DND-41 (cell line): ENCODE data around the gene PTPRN2.

Source experiments
- ATAC-seq: fragments of 200-7000 bp; cut with Tn5 transposase; 3 replicates; pipeline ENCODE4 v1.9.1; 2021; ENCODE audit warnings: low read depth; ENCODE audit not compliant: insufficient read depth
- DNase-seq: peaks from one replicate; pipeline ENCODE4 v3.0.0-alpha.2; 2020
- H2AFZ ChIP-seq: 2 replicates; pipeline ENCODE4 v1.6.0; 2012; ENCODE audit warnings: low read depth, low read length
- H3K27ac ChIP-seq: 2 replicates; pipeline ENCODE4 v1.5.1; 2012; ENCODE audit warnings: low read length, inconsistent platforms
- H3K27me3 ChIP-seq: fragments of 200-600 bp; sonication (generic); 2 replicates; pipeline ENCODE4 v1.6.0; 2012; ENCODE audit warnings: low read length, mild to moderate bottlenecking, inconsistent platforms; ENCODE audit not compliant: insufficient read depth, poor library complexity
- H3K36me3 ChIP-seq: 2 replicates; pipeline ENCODE4 v1.5.1; 2012; ENCODE audit warnings: low read length, inconsistent platforms; ENCODE audit not compliant: insufficient read depth
- H3K4me1 ChIP-seq: 2 replicates; pipeline ENCODE4 v1.5.1; 2012; ENCODE audit warnings: mild to moderate bottlenecking, low read length; ENCODE audit not compliant: insufficient read depth
- H3K4me2 ChIP-seq: 2 replicates; pipeline ENCODE4 v1.6.0; 2012; ENCODE audit warnings: mild to moderate bottlenecking, moderate library complexity, low read length, inconsistent platforms; ENCODE audit not compliant: insufficient read depth
- H3K4me3 ChIP-seq, 2 experiments: fragments of 200-600 bp in 1 of 2; shearing (Covaris generic) in 1 of 2; 2 replicates each; pipeline ENCODE4 v1.5.1; 2012 to 2016; ENCODE audit warnings: inconsistent platforms in 2 of 2, low read length in 2 of 2, mild to moderate bottlenecking in 2 of 2, low read depth in 1 of 2, moderate library complexity in 1 of 2
- H3K79me2 ChIP-seq: 2 replicates; pipeline ENCODE4 v1.6.0; 2012; ENCODE audit warnings: low read length, inconsistent platforms; ENCODE audit not compliant: insufficient read depth
- H3K9ac ChIP-seq: 2 replicates; pipeline ENCODE4 v1.6.0; 2012; ENCODE audit warnings: low read depth, mild to moderate bottlenecking, inconsistent platforms, low read length, moderate library complexity
- H3K9me3 ChIP-seq: 2 replicates; pipeline ENCODE4 v1.5.1; 2012; ENCODE audit warnings: low read length, moderate library complexity, mild to moderate bottlenecking, inconsistent platforms; ENCODE audit not compliant: insufficient read depth, severe bottlenecking
- H4K20me1 ChIP-seq: 2 replicates; pipeline ENCODE4 v1.6.0; 2012; ENCODE audit warnings: low read length; ENCODE audit not compliant: insufficient read depth
- EZH2 ChIP-seq: IDR thresholded peaks from 3 replicates; pipeline ENCODE4 v1.6.1; 2012; ENCODE audit warnings: borderline replicate concordance, low read depth, mild to moderate bottlenecking, moderate library complexity, low read length, inconsistent platforms; ENCODE audit not compliant: severe bottlenecking
- TF ChIP-seq, protein P1 (sequence below): IDR thresholded peaks from 2 replicates; pipeline ENCODE4 v1.5.1; 2012; ENCODE audit warnings: borderline replicate concordance, low read length, moderate library complexity, mild to moderate bottlenecking; ENCODE audit not compliant: poor library complexity, severe bottlenecking; ENCODE audit errors: extremely low read depth

The PTPRN2 gene

DNA sequence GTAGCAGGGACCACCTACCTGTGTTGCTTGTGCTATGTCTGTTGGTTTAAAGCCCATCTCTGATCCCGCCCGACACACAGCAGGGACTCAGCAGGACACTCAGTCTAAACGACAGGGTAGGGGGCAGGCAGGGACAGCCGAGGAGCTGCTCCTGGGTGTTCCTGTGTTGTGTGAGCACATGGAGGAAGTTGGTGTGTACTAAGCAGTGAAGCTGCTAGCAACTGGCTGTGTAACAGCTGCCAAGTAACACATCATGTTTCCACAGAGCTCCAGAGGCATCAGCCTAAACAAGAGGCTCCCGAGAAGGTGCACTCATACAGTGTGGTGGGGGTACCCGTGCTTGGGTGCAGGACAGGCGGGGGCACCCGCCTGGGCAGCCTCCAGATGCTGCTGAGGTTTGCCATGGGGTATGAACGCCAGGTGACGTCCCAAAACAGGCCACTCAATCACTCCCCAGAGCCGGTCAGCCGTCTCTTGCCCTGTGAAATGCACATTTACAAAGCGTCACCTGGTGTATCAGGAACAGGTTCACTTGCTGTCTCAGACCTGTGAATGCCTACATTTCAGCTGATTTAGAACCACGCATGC, 59.6 kb downstream of the PTPRN2 start:
- ATAC-seq, result no peak
- no peaks in the 10 kb centered on the region for H4K20me1 ChIP-seq
- no peak overlapping the region for H3K4me3 ChIP-seq
- H3K27ac ChIP-seq, result no peak overlapping the region
- H3K9ac ChIP-seq, result no peak overlapping the region
- TF ChIP-seq, protein P1, sequence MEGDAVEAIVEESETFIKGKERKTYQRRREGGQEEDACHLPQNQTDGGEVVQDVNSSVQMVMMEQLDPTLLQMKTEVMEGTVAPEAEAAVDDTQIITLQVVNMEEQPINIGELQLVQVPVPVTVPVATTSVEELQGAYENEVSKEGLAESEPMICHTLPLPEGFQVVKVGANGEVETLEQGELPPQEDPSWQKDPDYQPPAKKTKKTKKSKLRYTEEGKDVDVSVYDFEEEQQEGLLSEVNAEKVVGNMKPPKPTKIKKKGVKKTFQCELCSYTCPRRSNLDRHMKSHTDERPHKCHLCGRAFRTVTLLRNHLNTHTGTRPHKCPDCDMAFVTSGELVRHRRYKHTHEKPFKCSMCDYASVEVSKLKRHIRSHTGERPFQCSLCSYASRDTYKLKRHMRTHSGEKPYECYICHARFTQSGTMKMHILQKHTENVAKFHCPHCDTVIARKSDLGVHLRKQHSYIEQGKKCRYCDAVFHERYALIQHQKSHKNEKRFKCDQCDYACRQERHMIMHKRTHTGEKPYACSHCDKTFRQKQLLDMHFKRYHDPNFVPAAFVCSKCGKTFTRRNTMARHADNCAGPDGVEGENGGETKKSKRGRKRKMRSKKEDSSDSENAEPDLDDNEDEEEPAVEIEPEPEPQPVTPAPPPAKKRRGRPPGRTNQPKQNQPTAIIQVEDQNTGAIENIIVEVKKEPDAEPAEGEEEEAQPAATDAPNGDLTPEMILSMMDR, result no peak
- TF ChIP-seq EZH2, result no peak
- H3K9me3 ChIP-seq, result peaks cover 3% of the 10 kb centered on the region
- H2AFZ ChIP-seq, result no peak overlapping the region
- H3K4me2 ChIP-seq, result no peak overlapping the region
- H3K27me3 ChIP-seq, result no peaks in the 10 kb centered on the region
- H3K4me1 ChIP-seq, result no peaks in the 10 kb centered on the region
- H3K79me2 ChIP-seq, result no peaks in the 10 kb centered on the region
- H3K36me3 ChIP-seq, result no peaks in the 10 kb centered on the region
- no peak for DNase-seq

DNA sequence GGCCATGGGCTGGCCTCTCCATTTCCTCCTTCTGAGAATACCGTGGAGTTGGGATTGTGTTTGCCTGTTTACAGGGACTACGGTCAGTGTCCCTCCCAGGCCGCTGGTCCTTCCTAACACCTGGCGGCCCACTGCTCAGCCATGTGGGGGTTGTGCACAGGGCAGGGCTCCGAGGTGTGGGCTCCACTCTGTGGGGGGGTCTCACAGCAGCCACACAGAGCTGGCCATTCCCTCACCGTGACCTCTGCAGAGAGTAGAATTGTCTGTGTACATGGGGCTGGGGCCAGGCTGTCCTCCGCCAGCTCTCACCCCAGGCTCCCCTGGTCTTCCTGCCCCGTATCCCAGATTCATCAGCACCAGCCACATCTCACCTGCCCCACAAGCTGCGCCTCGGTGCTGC, 60.1 kb downstream of the PTPRN2 start:
- Histone ChIP-seq H3K9me3 (peaks cover 5% of the 10 kb centered on the region), H3K27ac (no peak overlapping the region), H4K20me1 (no peaks in the 10 kb centered on the region), H3K4me3 (no peak overlapping the region), H3K27me3 (no peaks in the 10 kb centered on the region), H3K4me1 (no peaks in the 10 kb centered on the region), H3K36me3 (no peaks in the 10 kb centered on the region), H3K79me2 (no peaks in the 10 kb centered on the region), H2AFZ (no peak overlapping the region), H3K9ac (no peak overlapping the region), H3K4me2 (no peak overlapping the region)
- ATAC-seq (no peak), DNase-seq (no peak)
- no peak for TF ChIP-seq EZH2
- TF ChIP-seq, protein P1, result no peak

DNA sequence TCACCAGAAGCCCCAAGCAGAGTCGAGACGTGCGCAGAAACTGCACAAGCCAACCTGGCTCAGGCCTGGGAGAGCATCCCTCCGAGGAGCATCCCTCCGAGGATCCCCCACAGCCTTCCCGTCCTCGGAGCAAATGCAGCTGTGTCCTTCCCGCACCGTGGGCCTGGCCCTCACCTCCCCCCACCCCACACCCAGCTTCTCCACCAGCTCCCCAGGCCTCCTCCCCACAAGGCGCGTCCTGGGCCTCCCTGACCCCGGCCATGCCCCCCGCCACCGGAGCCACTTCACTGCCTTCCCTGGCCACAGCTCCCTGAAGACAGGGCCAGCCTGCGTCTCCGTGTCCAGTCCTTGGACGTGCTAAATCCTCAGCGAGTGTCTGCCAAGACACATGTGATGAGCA, 60.6 kb downstream of the PTPRN2 start:
- DNase-seq, result no peak
- no peaks in the 10 kb centered on the region for H3K79me2 ChIP-seq
- H3K9ac ChIP-seq, result no peak overlapping the region
- H3K36me3 ChIP-seq, result no peaks in the 10 kb centered on the region
- no peaks in the 10 kb centered on the region for H3K4me1 ChIP-seq
- no peak for ATAC-seq
- H3K4me3 ChIP-seq, result no peak overlapping the region
- H4K20me1 ChIP-seq, result no peaks in the 10 kb centered on the region
- no peak overlapping the region for H3K4me2 ChIP-seq
- H3K9me3 ChIP-seq, result peaks cover 9% of the 10 kb centered on the region
- no peak overlapping the region for H2AFZ ChIP-seq
- no peaks in the 10 kb centered on the region for H3K27me3 ChIP-seq
- TF ChIP-seq, protein P1, result no peak
- no peak for TF ChIP-seq EZH2
- H3K27ac ChIP-seq, result no peak overlapping the region

DNA sequence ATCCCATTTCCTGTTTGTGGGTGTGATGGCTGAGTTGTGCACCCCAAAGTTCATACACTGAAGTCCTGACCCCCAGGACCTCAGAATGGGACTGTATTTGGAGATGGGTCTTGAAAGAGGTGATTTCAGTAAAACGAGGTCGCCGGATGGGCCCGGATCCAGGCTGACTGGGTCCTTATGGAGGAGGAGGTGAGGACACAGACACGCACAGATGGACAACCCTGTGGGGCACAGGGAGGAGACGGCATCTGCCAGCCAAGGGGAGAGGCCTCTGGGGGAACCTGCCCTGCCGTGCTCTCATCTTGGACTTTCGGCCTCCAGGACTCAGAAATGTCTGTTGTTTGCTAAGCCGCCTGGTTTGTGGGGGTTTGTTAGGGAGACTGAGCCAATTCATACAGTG, 61.1 kb downstream of the PTPRN2 start:
- DNase-seq (no peak), ATAC-seq (no peak)
- Histone ChIP-seq H4K20me1 (no peaks in the 10 kb centered on the region), H3K27me3 (no peaks in the 10 kb centered on the region), H3K36me3 (no peaks in the 10 kb centered on the region), H3K4me2 (no peak overlapping the region), H3K9me3 (peaks cover 12% of the 10 kb centered on the region), H3K27ac (no peak overlapping the region), H3K4me1 (no peaks in the 10 kb centered on the region), H2AFZ (no peak overlapping the region), H3K4me3 (no peak overlapping the region), H3K79me2 (no peaks in the 10 kb centered on the region), H3K9ac (no peak overlapping the region)
- TF ChIP-seq, protein P1, result no peak
- no peak for TF ChIP-seq EZH2
